T-helper 2 cell treated with Interferon-gamma antibody and Interleukin-4, amounts not matched to agents 5 μg/mL and 100 μg/mL, for 36 hours (primary cell): ENCODE results near the gene KCNQ4.
A peak's percentile ranks its signal among the peaks of the same experiment; 100 is the strongest.

ENCODE experiments used
- DNase-seq: peaks from one replicate; pipeline ENCODE4 v3.0.0; 2021; ENCODE audit warnings: low spot score
- H3K27ac Mint-ChIP-seq: one replicate; pipeline ENCODE4 v1.8.0; 2021; ENCODE audit warnings: mild to moderate bottlenecking, mixed read lengths
- H3K27me3 Mint-ChIP-seq: one replicate; pipeline ENCODE4 v1.8.0; 2021; ENCODE audit warnings: low read depth, mixed read lengths
- H3K36me3 Mint-ChIP-seq: one replicate; pipeline ENCODE4 v1.8.0; 2021; ENCODE audit warnings: low read depth, mixed read lengths
- H3K4me1 Mint-ChIP-seq: one replicate; pipeline ENCODE4 v1.8.0; 2021; ENCODE audit warnings: low read depth, mixed read lengths
- H3K4me3 Mint-ChIP-seq: one replicate; pipeline ENCODE4 v1.8.0; 2022; ENCODE audit warnings: mild to moderate bottlenecking, moderate library complexity, mixed read lengths
- H3K9me3 Mint-ChIP-seq: one replicate; pipeline ENCODE4 v1.8.0; 2021; ENCODE audit warnings: mixed read lengths

The KCNQ4 gene

GRCh38 chr1:40801742-40802077 lies 18.1 kb downstream of the KCNQ4 start:
- H3K4me1 Mint-ChIP-seq: peaks cover 22% of the 10 kb centered on the region
- H3K4me3 Mint-ChIP-seq: peak overlapping the region; percentile 72
- DNase-seq: no peak
- H3K36me3 Mint-ChIP-seq: no peaks in the 10 kb centered on the region
- H3K9me3 Mint-ChIP-seq: no peaks in the 10 kb centered on the region
- H3K27me3 Mint-ChIP-seq: no peaks in the 10 kb centered on the region
- H3K27ac Mint-ChIP-seq: no peak overlapping the region

GRCh38 chr1:40802078-40802741 lies 18.6 kb downstream of the KCNQ4 start:
- H3K9me3 Mint-ChIP-seq: no peaks in the 10 kb centered on the region

GRCh38 chr1:40802742-40803113 lies 19.1 kb downstream of the KCNQ4 start:
- H3K4me3 Mint-ChIP-seq: peak overlapping the region; percentile 49
- DNase-seq: no peak
- H3K36me3 Mint-ChIP-seq: no peaks in the 10 kb centered on the region
- H3K4me1 Mint-ChIP-seq: peaks cover 16% of the 10 kb centered on the region
- H3K9me3 Mint-ChIP-seq: no peaks in the 10 kb centered on the region
- no peak overlapping the region for H3K27ac Mint-ChIP-seq
- H3K27me3 Mint-ChIP-seq: no peaks in the 10 kb centered on the region

More at GRCh38 chr1:40802078-40802741, 18.6 kb downstream of the KCNQ4 start:
- peak overlapping the region; percentile 72 for H3K4me3 Mint-ChIP-seq
- no peak overlapping the region for H3K27ac Mint-ChIP-seq
- peaks cover 18% of the 10 kb centered on the region for H3K4me1 Mint-ChIP-seq
- no peaks in the 10 kb centered on the region for H3K27me3 Mint-ChIP-seq
- DNase-seq: peak; percentile 85
- H3K36me3 Mint-ChIP-seq: no peaks in the 10 kb centered on the region

GRCh38 chr1:40803447-40803846 lies 19.9 kb downstream of the KCNQ4 start:
- H3K36me3 Mint-ChIP-seq: no peaks in the 10 kb centered on the region
- H3K27ac Mint-ChIP-seq: no peak overlapping the region
- no peak overlapping the region for H3K4me3 Mint-ChIP-seq
- H3K9me3 Mint-ChIP-seq: no peaks in the 10 kb centered on the region
- H3K4me1 Mint-ChIP-seq: peaks cover 16% of the 10 kb centered on the region
- no peaks in the 10 kb centered on the region for H3K27me3 Mint-ChIP-seq
- no peak for DNase-seq

GRCh38 chr1:40803902-40804301 lies 20.3 kb downstream of the KCNQ4 start:
- Mint-ChIP-seq H3K9me3 (no peaks in the 10 kb centered on the region), H3K4me3 (no peak overlapping the region), H3K36me3 (no peaks in the 10 kb centered on the region), H3K27ac (no peak overlapping the region), H3K27me3 (no peaks in the 10 kb centered on the region), H3K4me1 (peaks cover 20% of the 10 kb centered on the region)
- no peak for DNase-seq

GRCh38 chr1:40806240-40806639 lies 22.7 kb downstream of the KCNQ4 start:
- Mint-ChIP-seq H3K27me3 (no peaks in the 10 kb centered on the region), H3K27ac (no peak overlapping the region), H3K36me3 (no peaks in the 10 kb centered on the region), H3K4me3 (no peak overlapping the region), H3K9me3 (no peaks in the 10 kb centered on the region), H3K4me1 (peaks cover 27% of the 10 kb centered on the region)
- DNase-seq: no peak

GRCh38 chr1:40806731-40807695 lies 23.4 kb downstream of the KCNQ4 start:
- Mint-ChIP-seq H3K36me3 (no peaks in the 10 kb centered on the region), H3K27me3 (no peaks in the 10 kb centered on the region), H3K27ac (no peak overlapping the region), H3K4me3 (no peak overlapping the region), H3K4me1 (peaks cover 19% of the 10 kb centered on the region), H3K9me3 (no peaks in the 10 kb centered on the region)
- DNase-seq: no peak

- no peaks in the 10 kb centered on the region for H3K36me3 Mint-ChIP-seq
- no peak overlapping the region for H3K4me3 Mint-ChIP-seq
- H3K27me3 Mint-ChIP-seq: peaks cover 5% of the 10 kb centered on the region
- DNase-seq: no peak
- peaks cover 18% of the 10 kb centered on the region for H3K4me1 Mint-ChIP-seq
- H3K27ac Mint-ChIP-seq: no peak overlapping the region
- no peaks in the 10 kb centered on the region for H3K9me3 Mint-ChIP-seq
These were observed 24.4 kb downstream of the KCNQ4 start for GRCh38 chr1:40808002-40808401.

- peaks cover 7% of the 10 kb centered on the region for H3K27me3 Mint-ChIP-seq
These were observed 24.9 kb downstream of the KCNQ4 start for GRCh38 chr1:40808444-40808843.

GRCh38 chr1:40808909-40809308 lies 25.3 kb downstream of the KCNQ4 start:
- no peak for DNase-seq
- peak overlapping the region; percentile 32 for H3K27ac Mint-ChIP-seq
- H3K4me3 Mint-ChIP-seq: no peak overlapping the region

More at GRCh38 chr1:40808444-40808843, 24.9 kb downstream of the KCNQ4 start:
- H3K36me3 Mint-ChIP-seq: no peaks in the 10 kb centered on the region
- no peaks in the 10 kb centered on the region for H3K9me3 Mint-ChIP-seq
- peaks cover 18% of the 10 kb centered on the region for H3K4me1 Mint-ChIP-seq
- no peak for DNase-seq
- H3K4me3 Mint-ChIP-seq: no peak overlapping the region
- peak overlapping the region; percentile 32 for H3K27ac Mint-ChIP-seq

GRCh38 chr1:40810927-40811326 lies 27.3 kb downstream of the KCNQ4 start:
- H3K4me1 Mint-ChIP-seq: peaks cover 18% of the 10 kb centered on the region
- no peak overlapping the region for H3K4me3 Mint-ChIP-seq
- peaks cover 9% of the 10 kb centered on the region for H3K27me3 Mint-ChIP-seq
- no peak overlapping the region for H3K27ac Mint-ChIP-seq
- H3K36me3 Mint-ChIP-seq: no peaks in the 10 kb centered on the region
- no peak for DNase-seq
- no peaks in the 10 kb centered on the region for H3K9me3 Mint-ChIP-seq

More at GRCh38 chr1:40808909-40809308, 25.3 kb downstream of the KCNQ4 start:
- H3K9me3 Mint-ChIP-seq: no peaks in the 10 kb centered on the region
- peaks cover 7% of the 10 kb centered on the region for H3K27me3 Mint-ChIP-seq
- peaks cover 18% of the 10 kb centered on the region for H3K4me1 Mint-ChIP-seq
- no peaks in the 10 kb centered on the region for H3K36me3 Mint-ChIP-seq

- Mint-ChIP-seq H3K27me3 (peaks cover 15% of the 10 kb centered on the region), H3K9me3 (no peaks in the 10 kb centered on the region), H3K36me3 (no peaks in the 10 kb centered on the region), H3K4me3 (no peak overlapping the region), H3K27ac (no peak overlapping the region), H3K4me1 (peaks cover 13% of the 10 kb centered on the region)
- no peak for DNase-seq
These were observed 31.8 kb downstream of the KCNQ4 start for GRCh38 chr1:40815420-40815819.

- no peak for DNase-seq
- Mint-ChIP-seq H3K36me3 (no peaks in the 10 kb centered on the region), H3K27ac (peak overlapping the region; percentile 69), H3K9me3 (no peaks in the 10 kb centered on the region), H3K4me1 (peaks cover 12% of the 10 kb centered on the region), H3K27me3 (peaks cover 11% of the 10 kb centered on the region), H3K4me3 (peak overlapping the region; percentile 73)
These were observed 34.2 kb downstream of the KCNQ4 start for GRCh38 chr1:40817791-40818263.

GRCh38 chr1:40818264-40818961 lies 34.8 kb downstream of the KCNQ4 start:
- Mint-ChIP-seq H3K36me3 (no peaks in the 10 kb centered on the region), H3K9me3 (no peaks in the 10 kb centered on the region), H3K4me1 (peaks cover 12% of the 10 kb centered on the region), H3K27ac (peak overlapping the region; percentile 69), H3K4me3 (peak overlapping the region; percentile 73), H3K27me3 (peaks cover 8% of the 10 kb centered on the region)
- peak; percentile 83 for DNase-seq
